Measurements from ENCODE around the gene KMT2E.

- TF ChIP-seq POLR2AphosphoS5 (IDR thresholded peaks at IDR 0.05) = no peak
- TF ChIP-seq, protein P1, sequence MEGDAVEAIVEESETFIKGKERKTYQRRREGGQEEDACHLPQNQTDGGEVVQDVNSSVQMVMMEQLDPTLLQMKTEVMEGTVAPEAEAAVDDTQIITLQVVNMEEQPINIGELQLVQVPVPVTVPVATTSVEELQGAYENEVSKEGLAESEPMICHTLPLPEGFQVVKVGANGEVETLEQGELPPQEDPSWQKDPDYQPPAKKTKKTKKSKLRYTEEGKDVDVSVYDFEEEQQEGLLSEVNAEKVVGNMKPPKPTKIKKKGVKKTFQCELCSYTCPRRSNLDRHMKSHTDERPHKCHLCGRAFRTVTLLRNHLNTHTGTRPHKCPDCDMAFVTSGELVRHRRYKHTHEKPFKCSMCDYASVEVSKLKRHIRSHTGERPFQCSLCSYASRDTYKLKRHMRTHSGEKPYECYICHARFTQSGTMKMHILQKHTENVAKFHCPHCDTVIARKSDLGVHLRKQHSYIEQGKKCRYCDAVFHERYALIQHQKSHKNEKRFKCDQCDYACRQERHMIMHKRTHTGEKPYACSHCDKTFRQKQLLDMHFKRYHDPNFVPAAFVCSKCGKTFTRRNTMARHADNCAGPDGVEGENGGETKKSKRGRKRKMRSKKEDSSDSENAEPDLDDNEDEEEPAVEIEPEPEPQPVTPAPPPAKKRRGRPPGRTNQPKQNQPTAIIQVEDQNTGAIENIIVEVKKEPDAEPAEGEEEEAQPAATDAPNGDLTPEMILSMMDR (IDR thresholded peaks at IDR 0.05) = no peak
These were observed 27.3 kb upstream of the KMT2E start for GRCh38 chr7:104986628-104987259.

Data from prostate gland (tissue), 2 donors.